H4 (cell line): ENCODE measurements around the gene TMTC4. TPM values are rescaled to one million over a fixed set of nuclear protein-coding genes. Genes with fewer than 3 reads are reported as not detected.
"Not testable (repeated sequence)": the region's sequence is repeated elsewhere in the genome, so short reads cannot be mapped to it uniquely, and the experiment has no call there.

ENCODE experiments used
- DNase-seq: peaks from one replicate; pipeline ENCODE4 v3.0.0-alpha.2; 2015; ENCODE audit warnings: low spot score
- total RNA-seq: library from RNA; depleted of rRNA; stranded (reverse); fragments of >200 nt; shearing (Covaris generic); gene quantifications from 2 replicates; pipeline ENCODE4 v1.2.3, GENCODE V29; 2014; rRNA removed

Gene TMTC4
- total RNA-seq, 1 experiment from 2014 or later: 4.3 TPM

DNA sequence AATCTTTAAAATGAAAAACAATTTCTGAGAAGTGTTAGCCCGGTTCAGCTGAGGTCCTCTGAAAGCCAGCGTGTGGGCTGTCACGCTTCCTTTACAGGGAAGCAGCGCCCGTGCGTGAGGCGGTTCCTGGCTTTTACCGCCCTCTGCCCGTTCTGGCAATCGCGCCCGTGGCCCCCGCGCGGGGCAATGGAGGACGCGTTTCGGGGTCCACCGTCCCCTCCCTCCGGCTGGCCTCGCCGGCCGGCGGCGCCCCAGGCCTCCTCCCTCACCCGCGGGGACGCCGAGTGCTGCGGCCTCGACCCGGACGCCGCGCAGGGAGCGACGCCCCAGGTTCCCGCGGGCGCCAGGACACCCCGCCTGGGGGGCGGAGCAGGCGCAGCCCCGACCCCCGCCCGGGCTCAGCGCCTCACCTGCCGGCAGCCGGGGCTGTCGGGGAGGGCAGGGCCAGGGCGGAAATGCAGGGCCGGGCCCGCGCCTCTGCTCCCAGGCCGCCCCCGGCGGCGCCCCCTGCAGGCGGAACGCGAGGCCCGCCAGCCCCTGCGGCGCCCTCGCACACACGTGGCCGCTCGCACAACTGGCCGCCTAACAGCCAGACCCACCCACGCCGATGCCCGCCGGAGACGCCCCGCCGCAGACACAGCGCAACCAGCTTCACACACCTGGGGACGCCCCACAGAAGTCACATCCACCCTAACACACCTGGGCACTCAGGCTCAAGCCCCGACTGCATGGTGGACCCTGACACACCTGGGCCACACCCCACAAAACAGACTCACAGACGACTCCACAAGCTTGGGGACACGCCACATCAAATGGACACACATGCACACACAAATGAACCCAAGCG, 86.0 kb downstream of the TMTC4 start, which contains the start of gene GGACT:
Gene GGACT (minus strand): TSS at position 459 of the 847 bp plus-strand sequence. CDS start 56,198 bp downstream, outside the sequence.
- peak; percentile 29 for DNase-seq

DNA sequence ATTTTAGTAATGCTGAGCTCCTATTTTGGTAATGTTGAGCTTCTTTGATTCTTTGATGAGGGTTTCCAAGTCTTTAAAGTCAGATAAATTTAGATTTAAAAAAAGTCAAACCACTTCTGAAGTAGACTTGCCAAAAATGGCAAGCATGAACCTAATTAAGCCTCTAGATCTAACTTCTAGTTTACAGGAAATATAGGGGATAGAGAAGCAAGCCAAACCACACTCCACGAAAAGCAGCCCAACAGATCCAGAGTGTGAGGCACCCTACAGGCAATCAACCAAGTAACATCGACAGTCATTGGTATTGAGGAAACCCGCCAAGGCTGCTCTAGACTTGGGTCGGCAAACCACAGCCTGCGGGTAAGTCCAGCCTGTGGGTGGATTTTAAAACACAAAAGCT, 89.7 kb downstream of the TMTC4 start:
- peak; percentile 14 for DNase-seq

DNA sequence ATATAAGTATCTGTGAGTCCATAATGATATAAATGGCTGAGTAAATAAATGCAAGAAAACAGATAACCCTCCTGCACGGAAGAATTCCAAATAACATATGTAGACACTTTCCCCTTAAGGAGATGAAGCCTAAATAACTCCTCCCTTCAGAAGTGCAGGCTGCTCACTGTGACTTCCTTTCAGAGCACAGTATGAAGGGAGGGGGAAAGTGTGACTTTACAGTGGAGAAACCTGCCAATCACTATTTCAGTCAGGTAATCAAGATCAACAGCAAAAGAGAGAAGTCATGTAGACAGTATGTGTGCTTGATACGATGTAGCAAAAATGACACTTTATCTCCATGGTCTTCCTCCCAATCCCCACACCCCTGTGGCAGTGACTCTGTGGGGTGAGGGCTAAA, 93.1 kb downstream of the TMTC4 start:
- no peak for DNase-seq

DNA sequence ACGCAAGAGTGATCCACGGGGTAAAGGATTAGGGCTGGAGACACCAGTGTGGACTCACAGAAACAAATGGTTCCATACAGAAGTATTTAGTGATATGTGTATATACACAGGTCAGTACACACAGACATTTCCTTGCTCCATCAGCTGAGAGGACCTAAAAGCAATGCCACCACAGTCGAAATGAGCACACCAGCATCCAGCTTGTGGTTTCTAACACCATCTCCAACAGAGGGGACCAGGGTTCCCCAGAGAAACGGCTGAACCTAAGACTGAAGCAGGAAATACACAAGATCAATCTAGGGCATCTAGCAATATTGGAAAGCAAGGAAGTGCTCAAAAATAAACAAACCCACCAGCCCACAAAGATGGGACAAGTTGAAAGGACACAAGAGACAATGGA, 93.6 kb downstream of the TMTC4 start:
- DNase-seq: no peak

DNA sequence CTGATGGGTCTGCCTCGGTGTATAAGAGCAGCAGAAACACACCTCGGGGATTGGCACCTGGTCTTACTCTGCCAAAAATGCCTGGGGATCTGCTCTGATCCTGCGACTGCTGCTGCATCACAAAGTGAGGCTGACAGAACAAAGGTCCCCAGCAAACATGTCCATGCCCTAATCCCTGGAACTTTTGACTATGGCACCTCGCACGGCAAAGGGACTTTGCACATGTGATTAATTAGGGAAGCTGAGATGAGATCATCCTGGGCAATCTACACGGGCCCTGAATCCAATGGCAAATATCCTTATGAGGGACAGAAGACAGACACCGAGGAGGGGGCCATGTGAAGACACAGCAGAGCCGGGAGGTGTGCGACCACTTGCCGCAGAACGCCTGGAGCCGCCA, 94.5 kb downstream of the TMTC4 start:
- DNase-seq: no peak

DNA sequence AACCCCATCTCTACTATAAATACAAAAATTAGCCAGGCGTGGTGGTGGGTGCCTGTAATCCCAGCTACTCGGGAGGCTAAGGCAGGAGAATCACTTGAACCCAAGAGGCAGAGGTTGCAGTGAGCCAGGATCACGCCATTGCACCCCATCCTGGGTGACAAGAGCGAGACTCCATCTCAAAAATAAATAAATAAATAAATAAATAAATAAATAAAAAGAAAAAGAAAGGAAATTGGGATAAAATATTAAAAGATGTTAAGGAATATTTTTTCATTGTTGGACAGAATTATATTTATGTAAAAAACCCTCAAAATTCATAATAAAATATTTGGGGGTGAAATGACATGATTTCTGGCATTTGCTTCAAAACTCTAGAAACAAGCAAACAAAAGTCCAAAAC, 97.4 kb downstream of the TMTC4 start:
- not testable (repeated sequence) for DNase-seq

DNA sequence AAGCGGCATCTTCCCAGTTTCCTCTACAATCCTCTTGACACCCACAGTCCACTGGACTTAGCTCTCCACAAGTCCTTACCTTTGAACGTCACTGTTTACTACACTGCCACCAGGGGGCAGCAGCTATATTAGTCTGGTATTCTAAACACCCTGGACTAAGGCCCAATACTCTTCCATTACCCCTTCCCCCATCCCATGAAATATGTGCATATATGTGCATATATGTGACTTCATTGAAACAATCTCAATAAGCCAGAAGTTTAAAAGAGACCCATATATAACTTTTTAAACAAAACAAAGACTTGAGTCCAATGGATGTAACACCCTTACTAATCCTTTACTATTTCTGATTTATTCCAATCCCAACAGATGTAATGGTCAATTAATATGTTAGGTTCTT, 101.5 kb downstream of the TMTC4 start:
- DNase-seq: peak; percentile 55

DNA sequence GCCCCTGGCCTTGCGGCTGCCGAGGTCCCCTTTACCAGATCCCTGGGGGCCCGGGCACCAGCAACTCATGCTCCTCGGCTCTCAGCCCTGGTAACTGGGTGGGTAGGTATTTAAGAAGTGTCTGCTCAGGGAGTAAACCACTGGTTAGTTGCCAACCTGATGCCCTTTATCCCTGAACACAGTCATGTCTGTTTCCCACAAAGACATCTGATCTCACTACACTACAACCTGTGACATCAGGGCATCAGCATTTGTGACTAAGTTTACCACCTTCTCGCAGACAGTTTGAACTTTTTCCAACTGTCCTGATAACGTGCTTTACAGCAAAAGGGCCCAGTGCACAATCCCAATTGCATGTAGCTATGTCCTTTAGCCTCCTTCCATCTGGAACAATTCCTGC, 108.1 kb downstream of the TMTC4 start:
- peak; percentile 7 for DNase-seq

DNA sequence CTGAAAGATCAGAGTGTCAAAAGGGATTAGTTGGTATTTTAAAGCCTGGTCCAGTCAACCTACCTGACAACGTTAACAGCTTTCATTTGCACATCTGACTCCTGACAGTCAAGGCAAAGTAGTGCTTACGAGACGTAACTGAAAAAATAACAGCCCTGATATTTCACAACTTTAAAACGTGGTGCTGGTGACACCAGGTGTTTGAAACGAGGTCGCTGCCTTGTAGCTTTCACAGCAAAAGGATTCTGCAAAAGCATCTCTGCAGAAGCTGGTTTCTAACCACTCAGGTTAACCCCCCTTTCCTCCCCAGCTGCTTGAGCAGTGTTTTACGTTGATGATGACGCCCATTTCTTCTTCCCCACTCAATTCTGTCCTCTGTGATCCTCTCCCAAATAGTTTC, 109.3 kb downstream of the TMTC4 start:
- DNase-seq: no peak

DNA sequence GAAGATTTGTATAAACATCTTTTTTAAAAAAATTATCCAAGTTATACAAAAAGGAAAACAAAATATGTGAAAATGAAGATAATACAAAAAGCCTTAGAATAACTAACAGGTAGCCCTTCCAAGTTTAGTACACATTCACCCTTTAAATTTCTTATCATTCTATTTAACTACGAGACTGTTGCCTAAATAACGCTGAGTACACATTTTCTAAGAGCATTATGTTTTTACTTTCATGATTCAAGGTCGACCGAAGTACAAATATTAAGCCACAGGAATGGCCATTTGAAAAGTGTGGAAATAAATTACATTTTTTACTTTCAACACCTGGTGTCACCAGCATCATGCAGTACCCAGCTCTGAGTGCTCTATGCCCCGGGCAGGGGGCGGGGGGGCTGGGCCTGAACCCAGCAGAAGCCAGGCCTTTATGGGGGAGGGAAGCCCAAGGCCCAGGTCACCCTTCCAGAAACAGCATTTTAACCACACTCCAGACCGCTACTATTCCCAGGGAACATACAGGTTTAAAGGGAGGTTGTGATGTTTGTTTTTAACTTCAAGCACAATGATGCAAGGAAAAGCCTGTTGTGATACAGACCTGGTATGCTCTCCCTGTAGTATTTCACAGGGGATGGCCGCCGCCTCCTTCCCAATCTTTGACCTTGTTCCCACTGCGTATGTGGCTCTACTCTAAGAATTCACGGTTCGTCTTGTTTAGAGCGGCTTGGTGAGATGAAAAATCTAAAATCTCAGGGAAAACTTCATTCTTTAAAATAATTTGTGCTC, 110.0 kb downstream of the TMTC4 start:
- DNase-seq: no peak

DNA sequence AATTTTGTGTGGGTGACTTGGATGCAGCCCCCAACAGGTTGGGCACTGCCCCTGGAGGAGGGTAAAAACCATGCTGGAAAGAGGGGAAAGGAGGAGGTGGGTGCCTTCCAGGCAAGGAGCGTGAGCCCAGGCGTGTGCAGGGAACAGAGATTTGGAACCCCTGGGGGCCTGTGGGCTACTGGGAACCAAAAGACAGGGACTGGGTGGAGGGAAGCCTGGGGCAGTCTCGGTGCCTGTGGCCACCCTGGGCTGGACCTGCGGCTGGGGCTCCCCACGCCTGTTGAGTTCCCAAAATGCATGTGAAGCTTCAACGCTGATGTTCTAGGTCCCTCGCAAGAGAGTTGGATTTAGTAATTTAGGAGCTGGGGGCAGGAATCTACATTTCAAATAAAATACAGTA, 110.8 kb downstream of the TMTC4 start:
- DNase-seq: no peak

DNA sequence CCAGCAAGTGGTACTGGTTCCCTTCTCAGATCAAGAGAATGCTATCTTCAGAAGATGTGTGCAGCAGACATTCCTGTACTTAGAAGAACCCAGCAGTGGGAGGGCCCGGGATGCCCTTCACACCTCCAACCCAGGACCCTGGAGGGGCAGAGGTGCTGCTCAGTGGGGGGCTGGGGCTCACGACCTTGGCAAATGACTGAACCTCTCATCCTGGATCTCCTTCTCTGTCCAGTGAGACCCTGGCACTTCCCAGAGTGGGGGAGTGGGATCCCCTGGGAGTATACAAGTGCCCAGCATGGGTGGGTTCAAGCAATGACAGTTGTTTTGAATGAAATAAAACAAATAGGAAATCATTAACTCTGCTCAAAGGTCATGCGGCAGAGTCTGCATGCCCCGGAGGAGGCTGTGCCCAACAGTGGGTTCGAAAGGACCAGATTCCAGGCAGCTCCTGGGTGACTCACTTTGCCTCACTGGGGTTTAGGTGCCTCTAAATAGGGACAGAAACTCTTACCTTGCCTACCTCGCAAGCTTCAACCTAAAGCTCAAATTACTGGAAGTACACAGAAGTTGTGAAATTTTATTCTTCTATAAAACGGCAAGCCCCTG, 112.9 kb downstream of the TMTC4 start:
- DNase-seq: no peak

DNA sequence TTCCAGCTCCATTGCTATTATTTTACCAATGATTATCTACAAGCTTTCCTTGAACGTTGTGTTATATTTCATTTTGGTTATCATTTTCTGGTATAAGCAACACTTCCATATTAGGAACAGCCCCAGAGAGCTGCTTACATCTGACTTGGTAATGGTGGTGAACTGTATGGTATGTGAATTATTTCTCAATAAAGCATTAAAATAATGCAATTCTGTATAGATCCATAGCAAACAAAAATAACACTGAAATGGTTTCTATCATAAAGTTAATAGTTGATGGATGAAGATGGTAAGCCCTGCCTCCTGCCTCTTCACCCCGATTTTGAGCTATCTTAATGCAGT, 113.5 kb downstream of the TMTC4 start:
- no peak for DNase-seq

DNA sequence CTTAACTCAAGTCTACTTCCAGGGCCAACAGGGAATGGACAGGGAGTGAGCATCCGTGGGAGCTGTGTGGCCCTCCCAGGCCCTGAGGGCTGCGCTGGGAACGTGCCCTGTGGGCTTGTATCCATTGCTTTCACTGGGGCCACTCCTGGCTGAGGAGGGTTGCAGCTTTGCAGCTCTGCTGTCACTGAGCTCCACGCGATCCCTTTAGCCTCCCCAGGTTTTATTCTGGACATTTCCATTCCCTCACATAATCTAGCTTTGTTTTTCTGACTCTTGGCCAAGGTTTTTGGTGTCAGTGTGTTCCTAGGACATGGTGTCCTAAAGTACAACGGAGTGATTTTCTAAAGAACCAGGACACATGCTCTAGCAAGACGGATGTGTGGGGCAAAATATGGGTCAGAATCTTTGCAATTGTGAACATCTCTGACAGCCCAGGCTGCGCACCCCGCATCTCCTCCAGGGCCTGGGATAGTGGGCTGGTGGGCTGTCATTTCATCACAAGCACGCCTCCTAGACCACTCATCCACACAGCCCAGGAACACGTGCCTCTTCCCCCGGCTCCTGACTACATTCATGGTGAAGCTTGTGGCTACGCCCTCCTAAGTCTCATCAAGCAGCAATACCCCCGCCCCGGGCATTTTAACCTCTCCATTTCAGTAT, 114.0 kb downstream of the TMTC4 start:
- no peak for DNase-seq

DNA sequence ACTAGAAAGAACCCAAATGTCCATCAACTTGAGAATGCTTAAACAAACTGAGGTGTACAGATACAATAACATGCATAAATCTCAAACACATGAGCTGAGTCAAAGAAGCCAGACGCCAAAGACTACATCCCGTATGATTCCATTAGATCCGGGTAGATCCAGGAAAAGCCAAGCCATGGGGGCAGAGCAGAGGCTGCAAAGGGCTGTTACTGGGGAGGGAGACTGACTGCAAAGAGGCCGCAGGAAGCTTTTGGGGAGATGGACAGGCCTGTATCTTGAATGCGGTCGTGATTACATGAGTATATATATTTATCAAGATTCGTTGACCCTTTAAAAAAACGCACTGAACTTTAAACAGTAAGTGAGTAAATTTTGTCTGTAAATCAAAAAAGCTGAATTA, 114.7 kb downstream of the TMTC4 start:
- no peak for DNase-seq

Other genes starting within 250 kb of the TMTC4 start
- gene GGACT, start 86.0 kb downstream of the TMTC4 start, total RNA-seq: 0.92 and 4.7 TPM in 2 replicates